GM18873 (cell line): Measurements from ENCODE around the gene RPL34.

ENCODE experiments used
- ATAC-seq: cut with Tn5 transposase; IDR thresholded peaks from one replicate; pipeline ENCODE4 v1.9.1; 2021; ENCODE audit warnings: mild to moderate bottlenecking, moderate library complexity, moderate number of reproducible peaks; ENCODE audit not compliant: unreplicated experiment, low FRiP score

RPL34 gene

GRCh38 chr4:108622828-108623227 is 2.5 kb downstream of the RPL34 start:
- no peak for ATAC-seq

GRCh38 chr4:108624263-108625056 is 4.1 kb downstream of the RPL34 start:
- ATAC-seq, result no peak

- ATAC-seq, result no peak
Observed at GRCh38 chr4:108626056-108626455, 5.7 kb downstream of the RPL34 start.

GRCh38 chr4:108628411-108628810 is 8.0 kb downstream of the RPL34 start:
- no peak for ATAC-seq

GRCh38 chr4:108635070-108635655 is 14.8 kb downstream of the RPL34 start:
- ATAC-seq, result no peak

- ATAC-seq, result no peak
Observed at GRCh38 chr4:108636246-108636645, 15.9 kb downstream of the RPL34 start.

GRCh38 chr4:108637856-108638255 is 17.5 kb downstream of the RPL34 start:
- no peak for ATAC-seq

- no peak for ATAC-seq
Observed at GRCh38 chr4:108644237-108644636, 23.9 kb downstream of the RPL34 start.

GRCh38 chr4:108646706-108647105 is 26.3 kb downstream of the RPL34 start:
- ATAC-seq, result no peak

GRCh38 chr4:108649863-108650211 is 29.5 kb downstream of the RPL34 start:
- ATAC-seq, result peak; percentile 11

GRCh38 chr4:108650212-108651013 is 30.0 kb downstream of the RPL34 start, which contains the start of gene OSTC:
OSTC (plus strand) TSS chr4:108650599; CDS start chr4:108650656, 57 bp downstream.
- peak; percentile 94 for ATAC-seq

GRCh38 chr4:108651014-108651791 is 30.8 kb downstream of the RPL34 start:
- no peak for ATAC-seq

- no peak for ATAC-seq
Observed at GRCh38 chr4:108662629-108663028, 42.3 kb downstream of the RPL34 start.

GRCh38 chr4:108674356-108674977 is 54.1 kb downstream of the RPL34 start:
- ATAC-seq, result no peak
